ENCODE results near the gene ADAP1.

ADAP1 gene

GRCh38 chr7:914521-915194, 39.8 kb downstream of the ADAP1 start:
- TF ChIP-seq CTCF (IDR thresholded peaks at IDR 0.05; ENCODE audit: low read depth, low read length, missing control alignments) = no peak
- H3K27ac ChIP-seq = no peak overlapping the region
- no peak for DNase-seq

GRCh38 chr7:913736-914520, 40.6 kb downstream of the ADAP1 start:
- no peak for TF ChIP-seq CTCF (IDR thresholded peaks at IDR 0.05; ENCODE audit: low read depth, low read length, missing control alignments)
- Histone ChIP-seq H3K4me3 (ENCODE audit: low read depth, low read length) (no peak overlapping the region), H3K27me3 (replicated peaks) (no peaks in the 10 kb centered on the region), H3K27ac (no peak overlapping the region), H3K36me3 (replicated peaks) (no peaks in the 10 kb centered on the region)
- in situ Hi-C loops (cut with HindIII; ENCODE audit: low pct_ligation_motif_present, low sequenced_read_pairs) = no loop called here
- no peak for DNase-seq

More at GRCh38 chr7:914521-915194, 39.8 kb downstream of the ADAP1 start:
- Histone ChIP-seq H3K4me3 (ENCODE audit: low read depth, low read length) (no peak overlapping the region), H3K27me3 (replicated peaks) (no peaks in the 10 kb centered on the region), H3K36me3 (replicated peaks) (no peaks in the 10 kb centered on the region)
- in situ Hi-C loops (cut with HindIII; ENCODE audit: low pct_ligation_motif_present, low sequenced_read_pairs) = no loop called here

- H3K36me3 ChIP-seq (replicated peaks) = no peaks in the 10 kb centered on the region
- no peak overlapping the region for H3K27ac ChIP-seq
- H3K27me3 ChIP-seq (replicated peaks) = no peaks in the 10 kb centered on the region
- no peak for DNase-seq
- H3K4me3 ChIP-seq (ENCODE audit: low read depth, low read length) = no peak overlapping the region
- no peak for TF ChIP-seq CTCF (IDR thresholded peaks at IDR 0.05; ENCODE audit: low read depth, low read length, missing control alignments)
- in situ Hi-C loops (cut with HindIII; ENCODE audit: low pct_ligation_motif_present, low sequenced_read_pairs) = no loop called here
Observed at GRCh38 chr7:911791-912480, 42.5 kb downstream of the ADAP1 start.

- Histone ChIP-seq H3K27ac (no peak overlapping the region), H3K36me3 (replicated peaks) (no peaks in the 10 kb centered on the region), H3K4me3 (ENCODE audit: low read depth, low read length) (no peak overlapping the region), H3K27me3 (replicated peaks) (no peaks in the 10 kb centered on the region)
- in situ Hi-C loops (cut with HindIII; ENCODE audit: low pct_ligation_motif_present, low sequenced_read_pairs) = no loop called here
- DNase-seq = no peak
- TF ChIP-seq CTCF (IDR thresholded peaks at IDR 0.05; ENCODE audit: low read depth, low read length, missing control alignments) = no peak
Observed at GRCh38 chr7:910931-911431, 43.5 kb downstream of the ADAP1 start.

GRCh38 chr7:910441-910861, 44.0 kb downstream of the ADAP1 start:
- TF ChIP-seq CTCF (IDR thresholded peaks at IDR 0.05; ENCODE audit: low read depth, low read length, missing control alignments) = no peak
- in situ Hi-C loops (cut with HindIII; ENCODE audit: low pct_ligation_motif_present, low sequenced_read_pairs) = no loop called here
- H3K27ac ChIP-seq = no peak overlapping the region
- H3K4me3 ChIP-seq (ENCODE audit: low read depth, low read length) = no peak overlapping the region
- H3K27me3 ChIP-seq (replicated peaks) = no peaks in the 10 kb centered on the region
- no peak for DNase-seq
- H3K36me3 ChIP-seq (replicated peaks) = no peaks in the 10 kb centered on the region
